ENCODE data around the gene CYTL1.
"Not testable (repeated sequence)": the region's sequence is repeated elsewhere in the genome, so short reads cannot be mapped to it uniquely, and the experiment has no call there.

CYTL1 gene

GRCh38 chr4:5019274-5019673, at the start of gene CYTL1:
Gene CYTL1 (minus strand): TSS chr4:5019458. CDS start chr4:5019445, 13 bp downstream.
- DNase-seq (ENCODE audit: low spot score) = no peak

GRCh38 chr4:5067908-5068307, 48.6 kb upstream of the CYTL1 start:
- DNase-seq (ENCODE audit: low spot score) = no peak

- not testable (repeated sequence) for DNase-seq (ENCODE audit: low spot score)
Measured at GRCh38 chr4:5066968-5067367, 47.7 kb upstream of the CYTL1 start.

- DNase-seq (ENCODE audit: low spot score) = no peak
Measured at GRCh38 chr4:5066101-5066500, 46.8 kb upstream of the CYTL1 start.

GRCh38 chr4:5055411-5055810, 36.2 kb upstream of the CYTL1 start:
- no peak for DNase-seq (ENCODE audit: low spot score)

GRCh38 chr4:5054532-5054931, 35.3 kb upstream of the CYTL1 start:
- DNase-seq (ENCODE audit: low spot score) = no peak

- no peak for DNase-seq (ENCODE audit: low spot score)
Measured at GRCh38 chr4:5052726-5053425, 33.6 kb upstream of the CYTL1 start.

GRCh38 chr4:5052204-5052702, 33.0 kb upstream of the CYTL1 start:
- no peak for DNase-seq (ENCODE audit: low spot score)

GRCh38 chr4:5051278-5052203, 32.3 kb upstream of the CYTL1 start, which contains the start of gene STK32B:
Gene STK32B (plus strand): TSS chr4:5051480.
- DNase-seq (ENCODE audit: low spot score) = peak; percentile 58

- peak; percentile 78 for DNase-seq (ENCODE audit: low spot score)
Measured at GRCh38 chr4:5050520-5051277, 31.4 kb upstream of the CYTL1 start.

GRCh38 chr4:5048721-5049120, 29.5 kb upstream of the CYTL1 start:
- no peak for DNase-seq (ENCODE audit: low spot score)

GRCh38 chr4:5045097-5045496, 25.8 kb upstream of the CYTL1 start:
- DNase-seq (ENCODE audit: low spot score) = no peak

- DNase-seq (ENCODE audit: low spot score) = no peak
Measured at GRCh38 chr4:5044341-5044740, 25.1 kb upstream of the CYTL1 start.

GRCh38 chr4:5043579-5043978, 24.3 kb upstream of the CYTL1 start:
- DNase-seq (ENCODE audit: low spot score) = no peak

- no peak for DNase-seq (ENCODE audit: low spot score)
Measured at GRCh38 chr4:5041699-5042098, 22.4 kb upstream of the CYTL1 start.

GRCh38 chr4:5040856-5041620, 21.8 kb upstream of the CYTL1 start:
- no peak for DNase-seq (ENCODE audit: low spot score)

GRCh38 chr4:5039800-5040199, 20.5 kb upstream of the CYTL1 start:
- no peak for DNase-seq (ENCODE audit: low spot score)

GRCh38 chr4:5037553-5038551, 18.6 kb upstream of the CYTL1 start:
- peak; percentile 74 for DNase-seq (ENCODE audit: low spot score)

- no peak for DNase-seq (ENCODE audit: low spot score)
Measured at GRCh38 chr4:5036239-5036638, 17.0 kb upstream of the CYTL1 start.

- no peak for DNase-seq (ENCODE audit: low spot score)
Measured at GRCh38 chr4:5034206-5034605, 14.9 kb upstream of the CYTL1 start.

All from kidney capillary endothelial cell (primary cell).